Iris pigment epithelial cell (primary cell): Measurements from ENCODE around the gene GTF2A1L.
A peak's percentile ranks its signal among the peaks of the same experiment; 100 is the strongest.
"Not testable (repeated sequence)": the region's sequence is repeated elsewhere in the genome, so short reads cannot be mapped to it uniquely, and the experiment has no call there.

ENCODE experiments used
- DNase-seq: peaks from one replicate; pipeline ENCODE4 v3.0.0-alpha.2; 2011; ENCODE audit warnings: low read depth

The GTF2A1L gene, protein sequence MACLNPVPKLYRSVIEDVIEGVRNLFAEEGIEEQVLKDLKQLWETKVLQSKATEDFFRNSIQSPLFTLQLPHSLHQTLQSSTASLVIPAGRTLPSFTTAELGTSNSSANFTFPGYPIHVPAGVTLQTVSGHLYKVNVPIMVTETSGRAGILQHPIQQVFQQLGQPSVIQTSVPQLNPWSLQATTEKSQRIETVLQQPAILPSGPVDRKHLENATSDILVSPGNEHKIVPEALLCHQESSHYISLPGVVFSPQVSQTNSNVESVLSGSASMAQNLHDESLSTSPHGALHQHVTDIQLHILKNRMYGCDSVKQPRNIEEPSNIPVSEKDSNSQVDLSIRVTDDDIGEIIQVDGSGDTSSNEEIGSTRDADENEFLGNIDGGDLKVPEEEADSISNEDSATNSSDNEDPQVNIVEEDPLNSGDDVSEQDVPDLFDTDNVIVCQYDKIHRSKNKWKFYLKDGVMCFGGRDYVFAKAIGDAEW

GRCh38 chr2:48617618-48618017 is at the start of gene GTF2A1L:
TSS of gene GTF2A1L (plus strand) at chr2:48617856. CDS start at chr2:48617875, 19 bp downstream.
- no peak for DNase-seq

DNA sequence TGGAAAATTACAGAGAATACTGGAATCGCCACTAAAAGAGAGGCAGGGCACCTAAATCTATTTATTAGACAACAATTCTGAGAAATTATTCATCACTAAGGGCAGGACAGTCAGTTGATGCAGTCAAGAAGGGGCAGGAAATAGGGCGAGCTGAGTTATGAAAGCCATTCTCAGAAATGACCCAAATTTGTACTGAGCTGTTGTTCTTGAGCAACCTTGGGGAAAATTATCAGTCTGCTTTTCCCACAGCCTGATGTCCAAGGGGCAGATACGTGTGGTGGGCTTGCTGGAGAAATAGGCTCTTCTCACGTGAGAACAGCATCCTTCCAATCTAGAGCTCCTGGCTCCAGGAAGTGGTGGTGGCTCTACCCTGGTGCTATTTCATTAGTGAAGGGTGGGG is 49.1 kb upstream of the GTF2A1L start:
- DNase-seq, result peak; percentile 71

- peak; percentile 57 for DNase-seq
Measured at GRCh38 chr2:48569433-48569832, 48.2 kb upstream of the GTF2A1L start.

GRCh38 chr2:48572816-48573215 is 44.8 kb upstream of the GTF2A1L start:
- DNase-seq, result no peak

- DNase-seq, result no peak
Measured at GRCh38 chr2:48574353-48575287, 43.0 kb upstream of the GTF2A1L start.

DNA sequence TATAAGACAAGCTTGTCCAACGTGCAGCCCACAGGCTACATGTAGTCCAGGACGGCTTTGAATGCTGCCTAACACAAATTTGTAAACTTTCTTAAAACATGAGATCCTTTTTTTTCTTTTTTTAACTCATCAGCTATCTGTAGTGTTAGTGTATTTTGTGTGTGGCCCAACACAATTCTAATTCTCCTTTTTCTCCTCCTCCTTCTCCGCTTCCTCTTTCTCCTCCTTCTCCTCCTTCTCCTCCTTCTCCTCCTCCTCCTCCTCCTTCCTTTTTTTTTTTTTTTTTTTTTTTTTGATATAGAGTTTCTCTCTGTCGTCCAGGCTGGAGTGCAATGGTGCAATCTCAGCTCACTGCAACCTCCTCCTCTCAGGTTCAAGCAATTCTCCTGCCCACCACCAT is 39.3 kb upstream of the GTF2A1L start:
- DNase-seq, result no peak

GRCh38 chr2:48583961-48584360 is 33.7 kb upstream of the GTF2A1L start:
- no peak for DNase-seq

DNA sequence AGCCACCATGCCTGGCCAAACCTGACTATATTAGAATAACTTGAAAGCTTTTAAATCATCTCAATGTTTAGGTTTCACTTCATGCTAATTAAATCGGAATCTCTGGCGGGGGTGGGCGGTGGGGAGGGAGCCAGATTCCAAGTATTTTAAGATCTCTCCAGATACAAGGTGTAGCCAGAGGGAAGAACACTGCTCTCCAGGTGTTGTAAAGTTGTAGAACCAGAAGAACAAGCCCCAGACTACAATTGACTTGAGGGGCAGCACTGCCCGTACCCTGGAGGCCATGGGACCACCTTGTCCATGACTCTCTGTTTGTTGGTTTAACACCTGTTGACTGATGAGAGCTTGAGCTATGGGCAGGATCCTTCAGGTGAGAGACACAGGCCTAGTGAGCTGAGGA is 33.1 kb upstream of the GTF2A1L start:
- no peak for DNase-seq

DNA sequence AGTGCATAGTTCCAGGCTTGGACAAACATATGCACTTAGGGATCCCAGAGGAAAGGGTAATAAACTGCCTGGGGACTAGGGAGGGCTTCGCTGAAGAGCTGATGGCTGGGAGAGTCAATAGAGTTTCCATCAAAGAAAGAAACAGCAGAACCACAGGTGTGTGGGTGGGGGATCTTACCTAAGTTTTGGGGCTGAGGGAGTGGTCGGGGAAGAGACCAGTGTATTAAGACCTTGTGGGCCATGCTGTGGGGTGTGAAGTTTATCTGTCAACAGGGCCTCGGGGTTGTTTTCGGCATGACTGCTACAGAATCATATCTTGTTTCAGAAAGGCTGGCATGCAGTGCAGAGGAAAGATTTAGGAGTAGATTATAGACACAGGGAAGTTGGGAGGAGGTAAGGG is 31.2 kb upstream of the GTF2A1L start:
- DNase-seq, result no peak

- DNase-seq, result no peak
Measured at GRCh38 chr2:48587560-48587959, 30.1 kb upstream of the GTF2A1L start.

DNA sequence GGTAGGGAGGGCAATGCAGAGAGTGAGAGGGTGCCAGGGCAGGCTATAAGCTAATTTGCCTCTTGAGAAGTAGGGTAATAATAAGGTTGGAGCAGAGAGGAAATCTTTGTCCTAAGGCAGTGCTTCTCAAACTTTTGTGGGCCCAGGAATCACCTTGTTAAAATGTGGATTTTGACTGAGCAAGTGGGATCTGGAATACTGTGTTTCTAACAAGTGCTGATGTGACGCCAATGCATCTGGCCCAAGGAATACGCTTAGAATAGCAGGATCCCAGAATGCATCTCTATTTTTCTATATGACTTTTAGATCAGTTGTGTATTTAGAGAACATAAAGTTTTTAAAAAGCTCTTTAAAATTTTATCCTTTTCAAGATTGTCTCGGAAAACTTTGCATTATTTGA is 29.7 kb upstream of the GTF2A1L start:
- no peak for DNase-seq

GRCh38 chr2:48588745-48589144 is 28.9 kb upstream of the GTF2A1L start:
- DNase-seq, result no peak

DNA sequence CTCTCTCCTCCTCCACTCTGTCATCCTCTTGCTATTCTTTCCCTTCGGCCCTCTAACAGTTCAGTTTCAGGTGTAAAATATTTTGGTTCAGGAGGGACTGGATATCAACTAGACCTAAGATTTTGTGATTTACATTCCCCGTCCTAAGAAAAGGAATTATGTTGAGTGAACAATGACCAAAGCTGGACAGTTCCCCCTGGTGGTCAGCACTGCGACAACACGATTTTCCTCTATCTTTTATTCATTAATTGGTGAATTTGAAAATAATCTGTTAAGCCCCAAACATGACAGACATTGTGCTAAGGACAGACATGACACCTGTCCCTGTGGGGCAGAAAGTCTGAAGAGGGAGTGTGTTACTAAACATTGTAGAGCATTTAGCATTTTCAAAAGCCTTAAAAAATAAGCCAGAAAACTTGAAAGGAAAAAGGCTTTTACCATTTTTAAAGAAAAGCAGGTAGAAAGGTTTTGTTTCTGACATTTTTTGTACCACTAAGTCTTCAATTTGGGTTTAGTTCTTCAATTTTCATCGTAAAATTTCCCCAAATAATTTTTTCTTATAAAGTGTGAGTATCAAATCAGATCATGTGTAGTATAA is 28.4 kb upstream of the GTF2A1L start:
- DNase-seq, result peak; percentile 45

- no peak for DNase-seq
Measured at GRCh38 chr2:48590017-48590416, 27.6 kb upstream of the GTF2A1L start.

- DNase-seq, result no peak
Measured at GRCh38 chr2:48592067-48592466, 25.6 kb upstream of the GTF2A1L start.

- DNase-seq, result not testable (repeated sequence)
Measured at GRCh38 chr2:48596751-48597150, 20.9 kb upstream of the GTF2A1L start.

- DNase-seq, result no peak
Measured at GRCh38 chr2:48597492-48597891, 20.2 kb upstream of the GTF2A1L start.

DNA sequence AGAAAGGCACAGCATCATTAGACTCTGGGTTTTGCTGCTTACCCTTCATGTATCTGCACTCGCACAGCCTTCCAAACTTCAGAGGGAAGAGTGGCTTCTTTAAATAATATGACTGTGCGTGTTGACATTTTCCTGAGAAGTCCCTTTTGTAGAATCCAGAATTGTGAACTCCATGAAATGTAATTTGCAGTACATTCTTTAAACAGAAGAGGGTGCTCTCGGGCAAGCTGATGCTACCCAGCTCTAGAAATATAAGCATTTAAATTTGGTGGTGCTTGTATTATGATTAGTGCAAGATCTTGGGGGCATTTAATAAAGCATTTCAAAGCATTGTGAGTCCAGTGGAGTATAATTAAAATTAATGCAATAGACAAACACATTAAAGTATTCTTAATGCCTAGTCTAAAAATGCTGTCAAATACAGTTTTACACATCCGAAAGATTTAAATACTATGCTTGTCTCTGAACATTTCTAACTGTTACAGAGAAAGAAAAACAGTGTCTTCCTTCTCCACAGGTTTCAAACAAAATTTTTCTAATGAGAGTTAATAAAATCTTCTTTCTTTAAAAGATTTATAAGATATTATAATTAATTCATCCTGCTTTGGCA is 17.3 kb upstream of the GTF2A1L start:
- DNase-seq, result peak; percentile 45

DNA sequence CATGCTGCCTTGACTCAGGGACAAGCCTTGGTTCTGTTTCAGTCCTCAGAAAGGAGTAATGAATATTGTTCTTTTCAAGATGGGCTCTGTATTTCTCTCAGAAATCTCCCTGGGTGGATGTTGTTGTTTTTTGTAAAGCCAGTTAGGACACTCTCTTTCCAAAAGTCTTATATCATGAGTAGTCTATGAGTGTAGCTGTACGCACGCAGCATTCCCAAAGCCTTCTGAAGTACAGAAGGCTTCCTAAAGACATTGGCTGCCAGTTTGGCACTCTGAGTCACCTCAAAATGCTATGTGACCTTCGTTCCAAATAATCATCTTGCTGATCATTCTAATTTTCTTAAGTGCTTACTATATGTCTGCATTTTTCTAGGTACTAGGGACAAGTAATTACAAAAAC is 16.7 kb upstream of the GTF2A1L start:
- peak; percentile 58 for DNase-seq

GRCh38 chr2:48601349-48601748 is 16.3 kb upstream of the GTF2A1L start:
- DNase-seq, result peak; percentile 38

- DNase-seq, result no peak
Measured at GRCh38 chr2:48605482-48606175, 12.0 kb upstream of the GTF2A1L start.
